Right forelimb (tissue), 1 donor: Measurements from ENCODE around the gene MIPOL1.
"Not testable (repeated sequence)": the region's sequence is repeated elsewhere in the genome, so short reads cannot be mapped to it uniquely, and the experiment has no call there.

ENCODE experiments used
- DNase-seq: peaks from one replicate; pipeline ENCODE4 v3.0.0-alpha.2; 2018

MIPOL1 gene

DNA sequence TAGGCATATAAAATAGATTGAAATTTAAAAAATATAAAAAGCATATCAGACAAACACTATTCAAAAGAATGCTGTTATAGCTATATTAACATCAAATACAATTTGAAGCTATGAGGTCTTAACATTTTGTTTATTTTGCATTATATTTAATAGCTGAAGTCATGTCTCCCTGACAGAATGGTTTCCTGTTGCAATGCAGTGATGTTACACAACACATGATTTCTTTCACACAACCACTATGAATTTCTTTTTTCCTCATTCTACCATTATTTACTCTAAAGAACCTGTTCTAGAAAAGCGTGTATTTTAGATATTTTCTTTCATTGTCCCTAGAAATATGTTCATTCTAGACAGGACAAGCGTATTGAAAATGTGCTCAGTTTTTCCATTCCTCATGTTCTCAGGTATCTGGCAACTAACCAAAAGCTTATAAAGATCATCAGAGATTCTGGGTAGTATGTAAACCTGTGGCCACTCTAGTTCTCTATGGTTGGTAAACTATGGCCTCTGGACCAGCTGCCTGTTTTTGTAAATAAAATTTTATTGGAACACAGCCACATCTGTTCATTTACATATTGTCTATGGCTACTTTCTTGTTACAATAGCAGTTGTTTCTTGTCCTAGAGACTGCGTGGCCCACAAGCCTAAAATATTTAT lies 213.5 kb downstream of the MIPOL1 start:
- no peak for DNase-seq

DNA sequence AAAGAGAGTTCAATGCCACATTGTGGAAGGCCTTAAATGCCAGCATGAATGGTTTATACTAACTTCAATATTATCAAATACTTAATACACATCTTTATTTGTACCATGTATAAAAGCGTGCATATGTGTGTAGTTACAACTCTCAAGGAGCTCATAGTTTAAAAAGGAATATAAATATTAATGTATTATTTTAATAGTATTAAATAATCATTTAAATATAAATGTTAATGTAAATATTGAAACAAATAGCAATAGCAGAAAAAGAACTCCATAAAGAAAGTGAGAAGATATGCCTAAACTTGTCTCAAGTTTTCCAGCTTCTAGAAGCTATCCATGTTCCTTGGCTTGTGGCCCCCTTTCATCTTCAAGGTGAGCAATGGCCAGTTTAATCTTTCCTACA lies 215.3 kb downstream of the MIPOL1 start:
- no peak for DNase-seq

DNA sequence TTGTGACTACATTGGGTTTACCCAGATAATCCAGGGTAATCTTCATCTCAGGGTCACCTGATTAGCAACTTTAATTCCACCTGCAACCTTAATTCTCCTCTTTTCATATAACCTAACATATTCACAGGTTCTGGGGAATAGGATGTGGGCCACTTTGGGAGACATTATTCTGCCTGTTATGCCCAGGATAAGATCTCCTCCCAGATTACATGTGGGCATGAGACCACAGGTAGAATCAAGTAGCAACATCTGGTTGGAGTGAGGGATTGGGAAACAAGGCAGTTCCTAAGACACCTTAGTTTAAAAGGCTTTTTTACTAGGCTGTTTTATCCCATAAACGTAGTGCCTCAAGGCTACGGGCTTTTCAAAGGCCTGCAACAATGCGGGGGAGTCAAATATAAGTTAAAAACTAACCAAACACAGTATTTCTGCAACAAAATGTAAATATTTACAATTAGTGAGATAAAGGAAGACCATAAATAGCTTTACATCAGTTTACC lies 215.8 kb downstream of the MIPOL1 start:
- DNase-seq, result no peak

DNA sequence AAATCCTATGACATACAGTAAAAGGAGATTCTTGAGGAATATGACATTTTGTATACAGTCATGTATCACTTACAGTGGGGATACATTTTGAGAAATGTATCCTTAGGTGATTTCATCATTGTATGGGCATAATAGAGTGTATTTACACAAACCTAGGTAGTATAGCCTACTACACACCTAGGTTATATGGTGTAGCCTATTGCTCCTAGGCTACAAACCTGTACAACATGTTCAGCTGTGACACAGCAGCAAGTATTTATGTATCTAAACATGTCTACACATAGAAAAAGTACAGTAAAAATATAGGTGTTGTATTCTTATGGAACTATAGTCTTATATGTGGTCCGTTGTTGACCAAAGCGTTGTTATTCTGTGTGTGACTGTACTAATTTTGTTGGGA lies 218.5 kb downstream of the MIPOL1 start:
- DNase-seq, result no peak

DNA sequence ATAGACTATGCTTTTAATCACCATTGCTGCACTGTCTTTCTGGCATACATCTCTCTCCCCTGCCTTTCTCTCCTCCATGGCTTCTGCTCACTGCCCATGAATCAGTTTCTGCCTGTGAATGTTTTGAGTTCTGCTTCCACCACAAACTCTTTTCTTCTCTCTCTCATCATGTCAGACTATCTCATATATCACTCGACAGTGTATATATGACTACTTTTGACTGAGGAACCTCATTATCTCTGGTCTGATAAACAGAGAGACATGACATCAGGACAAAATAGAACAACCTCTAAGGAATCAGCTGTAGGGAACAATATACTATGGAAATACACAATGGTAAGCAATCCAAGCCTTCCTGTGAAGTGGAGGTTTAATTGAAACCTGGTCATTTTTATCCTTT lies 219.4 kb downstream of the MIPOL1 start:
- no peak for DNase-seq

DNA sequence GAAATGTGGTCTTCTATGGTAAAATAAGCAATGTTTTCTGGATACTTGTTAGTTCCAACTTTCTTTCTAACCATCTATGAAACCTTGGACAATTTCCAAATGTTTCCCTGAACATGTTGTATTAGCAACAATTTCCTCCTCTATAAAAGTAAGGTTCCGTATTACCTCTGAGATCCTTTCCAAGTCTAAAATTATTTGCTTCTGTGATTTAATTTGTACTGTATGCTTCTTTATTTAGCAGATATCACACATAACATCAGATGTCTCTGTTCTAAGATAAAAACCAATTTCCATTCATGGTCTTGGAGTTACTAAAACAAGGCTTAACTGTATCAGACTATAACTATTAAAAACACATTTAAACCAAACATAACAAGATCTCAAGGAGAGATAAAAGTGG lies 220.1 kb downstream of the MIPOL1 start:
- no peak for DNase-seq

DNA sequence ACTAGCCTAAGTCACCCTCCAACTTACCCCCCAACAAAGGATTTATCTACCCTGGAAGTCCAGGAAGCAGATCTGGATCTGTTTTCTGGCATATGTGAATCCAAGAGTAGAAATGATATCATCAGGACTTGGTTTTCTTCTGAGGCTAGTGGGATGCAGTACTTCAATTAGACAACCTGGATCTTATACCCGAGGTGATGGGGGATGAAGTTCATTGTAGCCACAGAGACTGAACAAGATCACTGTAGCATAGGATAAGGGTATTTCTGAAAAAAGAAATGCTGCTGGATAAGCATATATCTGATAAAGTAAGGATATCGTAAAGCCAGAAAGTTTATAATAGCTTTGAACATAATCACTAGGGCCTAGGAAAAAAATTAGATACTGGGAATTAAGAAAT lies 222.9 kb downstream of the MIPOL1 start:
- DNase-seq, result no peak

DNA sequence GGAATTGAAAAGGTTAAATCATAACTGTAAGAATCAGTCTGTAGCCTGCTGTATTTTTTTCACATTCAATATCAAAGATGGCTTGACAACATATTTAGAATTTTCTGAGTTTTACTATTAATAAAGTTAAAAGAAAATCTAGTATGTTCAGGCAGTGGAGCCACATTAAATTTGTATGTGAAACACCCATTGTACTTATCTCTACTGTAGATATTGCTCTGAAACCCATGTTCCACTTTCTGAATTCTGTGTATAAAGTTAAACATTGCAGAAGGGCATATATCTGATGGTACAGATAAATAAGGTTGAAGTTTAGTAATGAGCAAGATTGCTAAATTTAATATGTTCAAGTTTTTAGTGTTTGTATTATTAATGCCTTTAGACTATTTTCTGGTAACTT lies 224.6 kb downstream of the MIPOL1 start:
- no peak for DNase-seq

DNA sequence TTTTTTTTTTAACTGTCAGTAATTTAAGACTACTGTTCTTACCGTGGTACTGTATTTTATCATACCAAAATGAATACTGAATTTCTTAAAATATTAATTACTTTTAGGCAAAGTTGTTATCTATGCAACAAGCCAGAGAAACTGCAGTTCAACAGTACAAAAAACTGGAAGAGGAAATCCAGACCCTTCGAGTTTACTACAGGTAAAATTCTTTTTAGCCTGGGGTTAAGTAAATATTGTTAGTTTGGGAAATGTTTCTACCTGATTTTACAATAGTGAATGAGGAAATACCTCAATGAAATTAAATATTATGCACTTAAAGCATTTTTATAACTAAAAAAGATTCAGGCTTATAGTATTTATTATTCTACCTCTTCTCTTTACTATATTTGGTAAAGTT lies 225.0 kb downstream of the MIPOL1 start:
- no peak for DNase-seq

DNA sequence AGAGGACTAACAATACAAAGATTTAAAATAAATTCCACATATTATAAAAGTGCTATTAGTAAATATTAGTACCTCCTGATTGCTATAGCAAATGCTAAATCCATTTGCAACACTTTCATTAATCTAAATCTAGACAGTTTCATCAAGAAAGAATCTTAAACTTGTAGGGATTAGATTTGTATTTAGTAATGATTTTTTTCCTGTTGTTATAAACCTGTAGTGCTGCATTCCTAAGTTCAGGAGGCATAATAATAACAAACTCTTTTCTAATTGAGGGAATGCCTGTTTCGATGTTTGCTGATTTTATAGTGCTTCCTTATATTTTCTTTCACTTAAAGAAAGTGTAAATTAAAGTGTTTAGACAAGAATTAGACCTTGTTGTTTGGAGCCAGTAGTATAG lies 231.2 kb downstream of the MIPOL1 start:
- DNase-seq, result no peak

DNA sequence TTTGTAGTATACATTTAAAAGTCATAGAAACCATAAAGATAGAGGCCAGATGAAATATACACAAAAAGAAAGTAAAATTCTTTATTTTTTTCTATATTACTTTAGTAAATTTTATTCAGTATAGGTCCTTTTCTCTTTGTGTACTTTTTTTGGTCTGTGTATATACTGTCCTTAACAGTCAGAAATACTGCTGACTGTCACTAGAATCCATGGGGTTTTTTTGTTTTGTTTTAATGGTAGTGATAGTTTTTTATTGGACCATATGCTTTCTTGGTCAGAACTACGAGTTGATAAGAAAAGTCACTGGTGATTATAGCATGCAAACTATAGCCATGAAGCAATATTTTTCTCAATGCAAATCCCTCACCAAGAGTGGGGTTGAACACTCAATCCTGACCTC lies 231.9 kb downstream of the MIPOL1 start:
- no peak for DNase-seq

DNA sequence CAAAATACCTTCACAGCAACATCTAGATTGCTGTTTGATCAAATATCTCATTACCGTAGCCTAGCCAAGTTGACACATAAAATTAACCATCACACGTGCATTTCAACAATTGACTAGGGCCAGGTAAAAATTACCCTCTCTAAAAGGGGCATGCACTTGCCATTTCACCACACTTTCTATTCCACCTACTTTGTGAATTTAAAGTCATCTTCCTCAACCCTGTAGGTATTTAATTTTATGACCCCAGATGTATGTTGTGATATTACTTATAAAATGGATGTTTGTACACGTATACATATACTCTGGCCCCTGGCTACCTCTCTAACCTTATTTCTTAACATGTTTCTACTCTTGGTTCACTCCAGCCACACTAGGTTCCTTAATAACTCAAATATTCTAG lies 237.1 kb downstream of the MIPOL1 start:
- DNase-seq, result no peak

DNA sequence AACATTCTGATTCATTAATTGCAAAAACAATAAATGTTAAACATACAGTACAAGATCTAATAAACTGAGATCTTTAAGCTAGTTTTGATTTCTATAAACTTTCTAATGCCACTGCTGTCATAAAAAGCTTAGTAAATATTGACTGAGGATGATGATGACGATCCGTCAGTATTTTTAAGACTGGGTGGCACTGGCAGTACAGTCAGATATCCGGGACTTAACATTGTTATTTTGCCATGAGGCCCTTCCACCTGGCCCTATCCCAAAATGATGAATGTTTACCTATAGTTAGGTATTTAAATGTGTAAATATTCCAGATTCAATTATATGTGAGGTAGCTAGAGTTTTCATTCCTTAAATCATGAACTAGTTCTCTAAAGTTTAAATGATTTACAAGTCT lies 238.8 kb downstream of the MIPOL1 start:
- DNase-seq, result no peak

DNA sequence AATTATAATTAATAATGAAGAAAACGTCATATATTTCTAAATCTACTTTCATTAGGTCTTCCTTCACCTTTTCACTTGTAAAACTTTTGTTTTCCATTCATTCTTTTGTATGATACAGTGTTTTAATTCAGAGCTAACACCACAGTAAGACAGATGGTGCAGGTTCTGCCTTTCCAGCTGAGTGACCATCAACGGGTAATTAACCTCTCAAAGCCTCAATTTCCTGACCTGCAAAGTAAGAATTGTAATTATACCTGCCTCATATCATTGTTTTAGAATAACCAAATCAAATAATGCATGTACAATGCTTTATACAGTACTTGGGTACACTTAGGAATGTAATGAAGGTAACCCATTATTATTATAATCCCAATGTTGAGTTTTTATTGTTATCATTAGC lies 239.8 kb downstream of the MIPOL1 start:
- DNase-seq, result no peak

DNA sequence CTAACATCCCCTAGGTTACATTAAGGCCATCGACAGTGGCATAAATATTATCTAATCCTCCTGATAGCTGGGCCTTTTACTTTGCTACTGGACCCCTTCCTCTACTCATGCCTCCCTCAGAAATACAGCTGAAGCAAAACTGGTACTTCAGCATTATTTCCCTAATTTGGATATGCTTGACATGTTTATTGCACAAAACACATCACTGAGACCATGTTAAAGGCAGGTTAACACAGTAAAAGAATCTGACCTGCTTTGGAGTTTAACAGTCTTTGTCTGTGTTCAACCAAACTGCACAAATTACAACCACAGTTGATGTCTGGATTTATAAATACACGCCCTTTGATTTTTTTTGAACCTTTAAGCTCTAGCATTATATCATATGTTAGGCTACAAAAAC lies 240.7 kb downstream of the MIPOL1 start:
- DNase-seq, result no peak

DNA sequence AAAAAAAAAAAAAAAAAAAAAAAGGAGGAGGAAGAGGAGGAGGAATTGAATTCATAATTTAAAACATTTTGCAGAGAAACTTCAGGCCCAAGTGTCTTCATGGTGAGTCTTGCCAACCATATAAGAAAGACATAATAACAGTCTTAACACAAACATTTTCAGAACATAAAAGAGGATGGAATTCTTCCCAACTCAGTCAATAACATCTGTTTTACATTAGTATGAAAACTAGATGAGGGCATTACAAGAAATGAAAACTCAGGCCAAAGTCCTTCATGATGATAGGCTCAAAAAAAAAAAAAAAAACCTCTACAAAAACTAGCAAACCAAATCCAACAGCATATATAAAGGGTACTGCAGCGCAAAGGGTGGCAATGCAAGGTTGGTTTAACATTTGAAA lies 245.7 kb downstream of the MIPOL1 start:
- no peak for DNase-seq

DNA sequence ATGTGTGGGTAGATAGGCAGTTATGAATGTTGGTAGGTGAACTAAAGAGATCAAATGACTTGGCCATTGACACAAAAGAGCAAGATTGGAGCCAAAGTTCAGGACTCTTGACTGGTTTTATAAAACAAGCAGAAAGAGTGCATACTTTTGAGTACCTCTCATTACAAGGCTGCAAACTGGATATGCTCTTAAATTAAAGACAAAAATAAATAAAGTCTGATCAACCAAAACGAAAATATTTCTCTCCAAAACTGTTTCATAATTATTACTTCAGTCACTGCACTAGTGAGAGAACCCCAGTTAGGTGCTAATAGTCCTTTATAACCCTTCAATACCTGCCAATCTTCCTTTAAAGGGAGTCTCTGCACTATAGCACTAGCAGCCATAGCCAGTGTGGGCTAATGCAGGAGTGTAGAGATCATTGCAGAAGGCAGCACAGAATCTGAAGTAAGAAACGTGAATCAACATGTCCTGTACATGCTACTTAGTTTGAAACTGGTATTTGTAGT lies 250.2 kb downstream of the MIPOL1 start:
- no peak for DNase-seq

DNA sequence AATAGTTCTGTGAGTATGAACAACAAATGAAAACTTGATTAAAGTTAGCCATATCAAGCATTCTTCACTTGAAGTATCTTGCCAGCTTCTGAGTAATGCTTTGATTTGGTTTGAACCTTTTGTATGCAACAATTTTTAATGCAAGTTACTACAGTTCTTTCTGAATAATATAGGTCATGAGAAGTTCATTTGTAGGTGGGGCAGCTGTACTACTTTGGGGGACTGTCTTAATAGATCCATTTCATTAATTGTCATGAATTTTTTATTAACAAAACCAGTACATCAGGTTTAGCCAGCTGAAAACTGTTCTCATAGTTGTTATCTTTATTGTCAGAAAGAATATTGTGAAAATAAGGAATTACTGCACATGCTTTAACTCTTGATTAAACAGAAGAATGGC lies 254.6 kb downstream of the MIPOL1 start:
- DNase-seq, result no peak

DNA sequence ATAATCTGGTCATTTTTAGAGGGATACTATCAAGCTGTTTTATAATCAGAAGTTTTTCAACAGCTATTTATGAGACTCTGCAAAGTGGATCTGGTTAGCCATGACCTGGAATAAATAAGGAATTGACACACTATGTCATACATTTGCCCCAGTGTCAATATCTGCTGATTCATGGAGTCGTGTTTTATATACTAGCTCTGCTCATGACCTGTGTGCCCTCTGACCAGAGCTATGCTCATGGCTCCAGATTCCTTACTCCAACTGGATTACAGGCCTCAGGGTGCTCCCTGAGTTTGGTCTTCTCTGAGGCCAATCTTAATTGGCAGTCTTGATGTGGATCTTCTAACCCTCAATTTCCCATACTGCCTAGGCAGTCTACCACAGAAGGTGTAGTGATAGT lies 256.2 kb downstream of the MIPOL1 start:
- DNase-seq, result no peak

DNA sequence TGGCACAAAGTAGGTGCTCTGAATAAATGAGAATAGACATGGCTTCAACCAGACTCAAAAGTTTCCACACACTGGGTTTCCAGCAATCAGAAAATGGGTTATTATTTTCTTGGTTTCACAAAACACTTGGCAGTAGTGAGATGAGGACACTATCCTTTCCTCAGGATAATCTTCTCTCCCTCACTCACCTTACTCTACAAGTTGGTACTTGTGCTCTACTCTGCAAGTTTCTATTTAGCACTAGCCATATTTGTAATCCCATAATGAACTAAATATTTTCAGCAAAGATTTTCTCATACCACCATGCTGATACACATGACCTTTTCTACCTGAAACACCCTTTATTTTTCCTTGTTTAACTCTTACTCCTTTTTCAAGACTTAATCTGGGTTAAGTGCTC lies 259.6 kb downstream of the MIPOL1 start:
- no peak for DNase-seq

DNA sequence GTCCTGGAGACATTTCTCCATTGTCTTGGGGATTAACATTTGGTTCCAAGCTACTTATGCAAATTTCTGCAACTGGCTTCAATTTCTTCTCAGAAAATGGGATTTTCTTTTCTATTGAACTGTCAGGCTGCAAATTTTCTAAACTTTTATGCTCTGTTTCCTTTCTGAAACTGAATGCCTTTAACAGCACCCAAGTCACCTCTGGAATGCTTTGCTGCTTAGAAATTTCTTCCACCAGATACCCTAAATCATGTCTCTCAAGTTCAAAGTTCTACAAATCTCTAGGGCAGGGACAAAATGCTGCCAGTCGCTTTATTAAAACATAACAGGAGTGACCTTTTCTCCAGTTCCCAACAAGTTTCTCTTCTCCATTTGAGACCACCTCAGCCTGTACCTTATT lies 264.7 kb downstream of the MIPOL1 start:
- DNase-seq, result not testable (repeated sequence)

DNA sequence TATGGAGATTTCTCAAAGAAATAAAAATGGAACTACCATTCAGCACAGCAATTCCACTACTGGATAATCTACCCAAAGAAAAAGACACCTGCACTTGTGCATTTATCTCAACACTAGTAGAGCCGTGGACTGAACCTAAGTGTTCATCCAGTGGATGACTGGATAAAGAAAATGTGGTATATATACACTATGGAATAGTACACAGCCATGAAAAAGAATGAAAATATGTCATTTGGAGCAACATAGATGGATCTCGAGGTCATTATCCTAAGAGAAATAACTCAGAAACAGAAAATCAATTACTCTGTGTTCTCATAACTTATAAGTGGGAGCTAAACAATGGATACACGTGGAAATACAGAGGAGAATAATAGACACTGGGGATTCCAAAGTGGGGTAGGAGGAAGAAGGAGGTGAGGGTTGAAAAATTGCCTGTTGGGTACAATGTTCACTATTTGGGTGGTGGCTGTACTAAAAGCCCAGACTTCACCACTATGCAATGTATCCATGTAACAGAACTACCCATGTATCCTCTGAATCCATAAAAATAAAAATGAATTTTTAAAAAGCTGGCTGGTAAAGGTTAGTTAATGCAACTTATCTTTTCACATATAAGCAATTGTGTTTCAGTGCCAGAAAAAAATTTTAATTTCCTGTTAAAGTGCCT lies 266.6 kb downstream of the MIPOL1 start:
- DNase-seq, result no peak

DNA sequence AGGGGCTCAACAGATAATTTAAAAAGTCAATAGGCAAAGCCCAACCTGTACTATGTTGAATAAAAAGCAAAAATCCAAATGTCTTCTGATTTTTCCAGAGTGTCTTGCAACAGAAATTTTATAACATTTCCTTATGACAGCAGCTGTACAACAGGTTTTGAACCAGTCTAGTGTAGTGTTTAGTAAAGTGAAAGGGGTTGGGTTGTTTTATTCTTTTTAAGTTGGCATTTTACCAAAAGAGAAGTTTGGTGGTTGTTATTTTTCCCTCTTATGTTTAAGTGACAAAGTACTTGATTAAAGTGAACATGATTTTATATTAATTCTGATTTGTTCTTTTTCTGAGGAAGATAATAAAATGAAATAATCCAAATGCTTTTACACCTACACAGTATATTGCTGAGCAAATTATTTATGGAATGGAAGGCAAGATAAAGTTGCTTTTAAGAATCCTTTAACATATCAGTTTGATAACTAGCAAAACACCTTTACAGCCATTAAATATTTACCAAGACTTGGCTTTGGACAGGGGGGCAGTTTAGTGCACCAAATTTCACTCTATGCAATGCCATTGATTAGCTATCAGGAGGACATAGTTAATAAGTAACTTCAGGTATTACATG lies 268.4 kb downstream of the MIPOL1 start:
- no peak for DNase-seq

DNA sequence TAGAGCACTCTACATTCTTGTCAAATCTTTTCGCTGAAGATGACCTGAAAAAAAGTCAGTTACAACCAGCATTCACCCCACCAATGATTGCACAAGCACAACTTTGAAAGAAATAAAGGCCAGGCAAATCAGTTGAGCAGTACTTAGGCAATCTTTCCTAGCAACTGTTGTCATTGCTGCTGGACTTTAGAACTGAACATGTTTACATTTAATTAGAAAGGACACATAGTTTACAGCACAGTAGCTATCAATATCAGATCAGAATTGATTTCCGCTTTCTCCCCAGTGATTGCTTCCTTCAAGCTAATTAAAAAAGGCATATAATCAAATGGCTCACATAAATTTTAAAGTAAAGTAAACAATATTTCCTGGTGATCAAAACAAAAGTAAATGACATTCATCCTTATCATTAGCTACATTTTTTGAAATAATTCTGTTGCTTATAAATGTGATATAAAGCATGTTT lies 268.9 kb downstream of the MIPOL1 start:
- no peak for DNase-seq
